Measurements from ENCODE around the gene RHOBTB3.
A peak's percentile ranks its signal among the peaks of the same experiment; 100 is the strongest.
"Not testable (repeated sequence)": the region's sequence is repeated elsewhere in the genome, so short reads cannot be mapped to it uniquely, and the experiment has no call there.

Gene RHOBTB3

GRCh38 chr5:95822542-95823181, 91.5 kb downstream of the RHOBTB3 start, which contains the start of gene GLRX:
Gene GLRX (minus strand): TSS chr5:95822726. CDS start chr5:95822662, 64 bp downstream.
- peak; percentile 25 to 79 for DNase-seq

- DNase-seq = no peak
These were observed 92.1 kb downstream of the RHOBTB3 start for GRCh38 chr5:95823218-95823737.

- DNase-seq = no peak
These were observed 92.8 kb downstream of the RHOBTB3 start for GRCh38 chr5:95823738-95824609.

- DNase-seq = no peak
These were observed 93.6 kb downstream of the RHOBTB3 start for GRCh38 chr5:95824747-95825146.

GRCh38 chr5:95825495-95825894, 94.4 kb downstream of the RHOBTB3 start:
- peak in 1 of 2 experiments; percentile 70 for DNase-seq

- DNase-seq = no peak
These were observed 96.1 kb downstream of the RHOBTB3 start for GRCh38 chr5:95826949-95827891.

- no peak for DNase-seq
These were observed 96.7 kb downstream of the RHOBTB3 start for GRCh38 chr5:95827892-95828246.

- DNase-seq = no peak
These were observed 99.1 kb downstream of the RHOBTB3 start for GRCh38 chr5:95830226-95830625.

- no peak for DNase-seq
These were observed 101.5 kb downstream of the RHOBTB3 start for GRCh38 chr5:95832664-95833063.

GRCh38 chr5:95835682-95836385, 104.7 kb downstream of the RHOBTB3 start:
- DNase-seq = no peak

GRCh38 chr5:95836544-95836943, 105.4 kb downstream of the RHOBTB3 start:
- DNase-seq = no peak

GRCh38 chr5:95836971-95837370, 105.8 kb downstream of the RHOBTB3 start:
- DNase-seq = not testable (repeated sequence)

- DNase-seq = no peak
These were observed 106.4 kb downstream of the RHOBTB3 start for GRCh38 chr5:95837492-95837891.

- no peak for DNase-seq
These were observed 106.9 kb downstream of the RHOBTB3 start for GRCh38 chr5:95838001-95838520.

GRCh38 chr5:95838556-95838955, 107.4 kb downstream of the RHOBTB3 start:
- no peak for DNase-seq

- DNase-seq = no peak
These were observed 108.5 kb downstream of the RHOBTB3 start for GRCh38 chr5:95839658-95840057.

- DNase-seq = no peak
These were observed 110.0 kb downstream of the RHOBTB3 start for GRCh38 chr5:95840956-95841705.

GRCh38 chr5:95841914-95842812, 111.0 kb downstream of the RHOBTB3 start:
- DNase-seq = no peak

- peak in 1 of 2 experiments; percentile 13 for DNase-seq
These were observed 111.9 kb downstream of the RHOBTB3 start for GRCh38 chr5:95842854-95843544.
